Ovary (tissue), 3 donors: ENCODE measurements around the gene DNAH8.

Experiments
- CTCF ChIP-seq, 3 donors: fragments of 450-650 bp in 2 of 3; fragments of 200-600 bp in 1 of 3; IDR thresholded peaks; one replicate each; pipeline versions ENCODE4 v1.5.1 to v1.8.0; 2016 to 2022; ENCODE audit warnings: antibody characterized with exemption in 3 of 3, mild to moderate bottlenecking in 1 of 3
- EP300 ChIP-seq: sonication (generic); formaldehyde crosslinking; IDR thresholded peaks from one replicate; pipeline ENCODE4 v1.6.1; 2017; ENCODE audit warnings: antibody characterized with exemption
- POLR2A ChIP-seq: fragments of 450-650 bp; IDR thresholded peaks from one replicate; pipeline ENCODE4 v1.6.1; 2017; ENCODE audit warnings: antibody characterized with exemption, mild to moderate bottlenecking, moderate library complexity
- donor health status: DM: no; HTN: no; CAD: no.

GRCh38 chr6:39075807-39076622 is 360.9 kb downstream of the DNAH8 start:
- TF ChIP-seq CTCF (IDR thresholded peaks at IDR 0.05): no peak
- no peak for TF ChIP-seq POLR2A
- TF ChIP-seq EP300: no peak
